LNCaP clone FGC (cell line): ENCODE results near the gene ENPEP.
"Not testable (repeated sequence)": the region's sequence is repeated elsewhere in the genome, so short reads cannot be mapped to it uniquely, and the experiment has no call there.

Source experiments
- DNase-seq: peaks from one replicate; pipeline ENCODE4 v3.0.0-alpha.2; 2011; ENCODE audit warnings: low read depth
- H3K4me3 ChIP-seq: 2 replicates; pipeline ENCODE4 v1.5.1; 2011; ENCODE audit warnings: mild to moderate bottlenecking, low read depth, low read length, control low read depth
- CTCF ChIP-seq: IDR thresholded peaks from 2 replicates; pipeline ENCODE4 v1.5.1; 2012; ENCODE audit warnings: mild to moderate bottlenecking; ENCODE audit not compliant: control insufficient read depth, insufficient read depth; ENCODE audit errors: extremely low read depth

ENPEP gene

GRCh38 chr4:110540581-110540980 is 64.6 kb downstream of the ENPEP start:
- H3K4me3 ChIP-seq: no peak overlapping the region
- TF ChIP-seq CTCF: no peak
- no peak for DNase-seq

- no peak overlapping the region for H3K4me3 ChIP-seq
- no peak for TF ChIP-seq CTCF
- no peak for DNase-seq
Measured at GRCh38 chr4:110540982-110541451, 65.1 kb downstream of the ENPEP start.

GRCh38 chr4:110543577-110543976 is 67.6 kb downstream of the ENPEP start:
- TF ChIP-seq CTCF: no peak
- H3K4me3 ChIP-seq: no peak overlapping the region
- no peak for DNase-seq

- TF ChIP-seq CTCF: no peak
- DNase-seq: no peak
- H3K4me3 ChIP-seq: no peak overlapping the region
Measured at GRCh38 chr4:110544594-110544993, 68.6 kb downstream of the ENPEP start.

GRCh38 chr4:110550260-110550659 is 74.3 kb downstream of the ENPEP start:
- TF ChIP-seq CTCF: no peak
- no peak overlapping the region for H3K4me3 ChIP-seq
- DNase-seq: no peak

- H3K4me3 ChIP-seq: no peak overlapping the region
- DNase-seq: no peak
- TF ChIP-seq CTCF: no peak
Measured at GRCh38 chr4:110553197-110553596, 77.2 kb downstream of the ENPEP start.

- H3K4me3 ChIP-seq: no peak overlapping the region
- no peak for TF ChIP-seq CTCF
- no peak for DNase-seq
Measured at GRCh38 chr4:110567214-110567613, 91.3 kb downstream of the ENPEP start.

- not testable (repeated sequence) for DNase-seq
Measured at GRCh38 chr4:110576696-110577095, 100.7 kb downstream of the ENPEP start.

More at GRCh38 chr4:110576696-110577095, 100.7 kb downstream of the ENPEP start:
- H3K4me3 ChIP-seq: not testable (repeated sequence)
